GM20431 (cell line): Measurements from ENCODE around the gene RPS18.
"Not testable (repeated sequence)": the region's sequence is repeated elsewhere in the genome, so short reads cannot be mapped to it uniquely, and the experiment has no call there.

Experiments used
- in situ Hi-C: fragments of 300-500 bp; cut with MseI, MboI; formaldehyde crosslinking; loops from one replicate; pipeline ENCODE4 v1.15.0; 2020; ENCODE audit warnings: low sequenced_read_pairs; ENCODE audit not compliant: unreplicated experiment

Gene RPS18

GRCh38 chr6:33271117-33271467, 783 bp upstream of the RPS18 start:
- in situ Hi-C loops: no loop called here

- in situ Hi-C loops: no loop called here
Observed at GRCh38 chr6:33272275-33273128, 627 bp downstream of the RPS18 start.

- in situ Hi-C loops: no loop called here
Observed at GRCh38 chr6:33273129-33273923, 1.5 kb downstream of the RPS18 start.

- in situ Hi-C loops: no loop called here
Observed at GRCh38 chr6:33273924-33274902, 2.3 kb downstream of the RPS18 start.

- in situ Hi-C loops: not testable (repeated sequence)
Observed at GRCh38 chr6:33275795-33276580, 4.1 kb downstream of the RPS18 start.

- in situ Hi-C loops: no loop called here
Observed at GRCh38 chr6:33276581-33276863, 4.6 kb downstream of the RPS18 start.

- in situ Hi-C loops: no loop called here
Observed at GRCh38 chr6:33276864-33277662, 5.2 kb downstream of the RPS18 start, which contains the start of gene B3GALT4. TSS of gene B3GALT4 (plus strand) at chr6:33277123. CDS start at chr6:33277420, 297 bp downstream.

- in situ Hi-C loops: no loop called here
Observed at GRCh38 chr6:33277663-33278391, 6.0 kb downstream of the RPS18 start.

GRCh38 chr6:33278392-33278741, 6.5 kb downstream of the RPS18 start:
- in situ Hi-C loops: no loop called here

GRCh38 chr6:33278810-33279209, 6.9 kb downstream of the RPS18 start:
- in situ Hi-C loops: no loop called here

- in situ Hi-C loops: no loop called here
Observed at GRCh38 chr6:33279257-33279695, 7.4 kb downstream of the RPS18 start.

- in situ Hi-C loops: no loop called here
Observed at GRCh38 chr6:33279971-33280511, 8.2 kb downstream of the RPS18 start.

GRCh38 chr6:33280539-33280938, 8.7 kb downstream of the RPS18 start:
- in situ Hi-C loops: no loop called here

GRCh38 chr6:33285214-33285613, 13.3 kb downstream of the RPS18 start:
- in situ Hi-C loops: not testable (repeated sequence)

- in situ Hi-C loops: no loop called here
Observed at GRCh38 chr6:33286946-33287914, 15.4 kb downstream of the RPS18 start.

GRCh38 chr6:33288141-33288920, 16.5 kb downstream of the RPS18 start:
- in situ Hi-C loops: no loop called here
